HG02970 (cell line): Measurements from ENCODE around the gene LDLR.

Experiments used
- ATAC-seq: cut with Tn5 transposase; IDR thresholded peaks from one replicate; pipeline ENCODE4 v1.9.1; 2021; ENCODE audit warnings: mild to moderate bottlenecking, moderate library complexity, moderate number of reproducible peaks; ENCODE audit not compliant: unreplicated experiment, low FRiP score

LDLR gene

DNA sequence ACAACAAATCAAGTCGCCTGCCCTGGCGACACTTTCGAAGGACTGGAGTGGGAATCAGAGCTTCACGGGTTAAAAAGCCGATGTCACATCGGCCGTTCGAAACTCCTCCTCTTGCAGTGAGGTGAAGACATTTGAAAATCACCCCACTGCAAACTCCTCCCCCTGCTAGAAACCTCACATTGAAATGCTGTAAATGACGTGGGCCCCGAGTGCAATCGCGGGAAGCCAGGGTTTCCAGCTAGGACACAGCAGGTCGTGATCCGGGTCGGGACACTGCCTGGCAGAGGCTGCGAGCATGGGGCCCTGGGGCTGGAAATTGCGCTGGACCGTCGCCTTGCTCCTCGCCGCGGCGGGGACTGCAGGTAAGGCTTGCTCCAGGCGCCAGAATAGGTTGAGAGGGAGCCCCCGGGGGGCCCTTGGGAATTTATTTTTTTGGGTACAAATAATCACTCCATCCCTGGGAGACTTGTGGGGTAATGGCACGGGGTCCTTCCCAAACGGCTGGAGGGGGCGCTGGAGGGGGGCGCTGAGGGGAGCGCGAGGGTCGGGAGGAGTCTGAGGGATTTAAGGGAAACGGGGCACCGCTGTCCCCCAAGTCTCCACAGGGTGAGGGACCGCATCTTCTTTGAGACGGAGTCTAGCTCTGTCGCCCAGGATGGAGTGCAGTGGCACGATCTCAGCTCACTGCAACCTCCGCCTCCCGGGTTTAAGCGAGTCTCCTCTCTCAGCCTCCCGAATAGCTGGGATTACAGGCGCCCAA lies at the start of gene LDLR:
LDLR (plus strand) TSS at position 210 of the 760 bp plus-strand sequence; CDS start at position 296, 86 bp downstream.
- no peak for ATAC-seq

DNA sequence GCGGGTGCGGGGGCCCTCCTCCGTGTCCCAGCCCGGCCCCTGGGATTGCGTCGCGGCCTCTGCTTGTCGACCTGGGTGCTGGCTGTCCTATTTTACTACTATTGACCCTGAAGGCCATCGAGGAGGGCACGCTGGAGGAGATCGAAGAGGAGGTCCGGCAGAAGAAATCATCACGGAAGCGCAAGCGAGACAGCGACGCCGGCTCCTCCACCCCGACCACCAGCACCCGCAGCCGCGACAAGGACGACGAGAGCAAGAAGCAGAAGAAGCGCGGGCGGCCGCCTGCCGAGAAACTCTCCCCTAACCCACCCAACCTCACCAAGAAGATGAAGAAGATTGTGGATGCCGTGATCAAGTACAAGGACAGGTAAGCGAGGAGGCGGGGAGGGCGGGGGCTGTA lies 48.1 kb upstream of the LDLR start:
- no peak for ATAC-seq

DNA sequence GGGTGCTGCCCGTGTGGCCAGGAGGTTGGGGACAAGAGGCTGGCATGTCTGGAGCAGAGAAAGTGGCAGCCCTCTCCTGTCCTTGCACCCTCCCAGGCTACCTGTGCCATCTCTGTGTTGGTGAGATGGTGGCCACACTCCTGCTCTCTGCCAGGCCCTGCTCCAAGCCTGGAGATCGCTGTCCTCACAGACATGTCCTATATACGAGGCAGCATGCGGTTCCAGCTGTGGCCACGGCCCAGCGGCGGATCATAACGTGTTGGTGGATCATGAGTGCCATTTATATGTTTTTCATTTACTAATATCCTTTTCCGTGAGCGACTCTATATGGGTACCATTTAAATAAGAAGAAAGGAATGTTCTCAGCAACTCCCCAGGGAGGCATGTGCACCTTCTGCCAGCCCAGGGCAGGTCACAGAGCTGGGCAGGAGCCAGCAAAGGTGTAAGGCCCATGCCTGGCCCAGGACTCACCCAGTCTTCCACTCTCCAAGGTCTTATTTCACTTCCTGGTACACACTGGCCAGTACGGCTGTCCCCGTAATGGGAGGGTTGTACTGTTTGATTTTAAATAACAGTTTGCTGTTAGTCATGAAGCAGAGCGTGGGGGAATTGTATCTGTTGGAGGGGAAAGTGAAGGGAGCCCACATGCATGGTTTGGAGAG lies 47.2 kb upstream of the LDLR start:
- no peak for ATAC-seq

DNA sequence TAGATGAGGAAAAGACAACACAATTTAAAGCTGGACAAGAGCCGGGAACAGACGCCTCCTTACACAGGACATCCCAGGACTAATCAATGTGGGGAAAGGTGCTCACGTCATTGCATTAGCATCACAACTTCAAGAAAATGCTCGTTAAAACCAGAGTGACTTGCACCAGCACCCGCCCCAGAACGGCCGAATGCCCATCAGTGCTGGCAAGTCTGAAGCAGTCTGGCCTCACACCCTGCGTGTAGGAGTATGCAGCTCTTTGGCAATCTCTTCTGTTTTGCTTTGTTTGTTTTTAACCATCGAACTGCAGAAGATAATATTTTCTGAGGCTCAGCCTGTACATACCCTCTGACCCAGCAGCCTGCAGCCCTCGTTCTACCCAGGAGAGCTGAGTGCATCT lies 44.8 kb upstream of the LDLR start:
- no peak for ATAC-seq

DNA sequence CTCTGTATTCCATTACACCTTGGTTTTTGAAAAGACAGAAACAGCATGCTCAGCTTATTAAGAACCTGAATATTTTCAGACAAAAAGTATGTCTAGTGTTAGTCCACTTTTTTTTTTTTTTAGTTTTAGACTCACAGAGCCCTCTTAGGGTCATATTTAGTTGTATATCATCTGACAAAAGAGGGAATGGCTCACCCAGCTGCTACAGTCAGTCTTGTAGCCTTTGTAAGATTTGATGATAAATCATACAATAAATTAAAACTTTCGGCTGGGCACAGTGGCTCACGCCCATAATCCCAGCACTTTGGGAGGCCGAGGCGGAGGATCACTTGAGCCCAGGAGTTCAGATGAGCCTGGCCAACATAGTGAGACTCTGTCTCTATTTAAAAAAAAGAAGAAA lies 43.7 kb upstream of the LDLR start:
- no peak for ATAC-seq

DNA sequence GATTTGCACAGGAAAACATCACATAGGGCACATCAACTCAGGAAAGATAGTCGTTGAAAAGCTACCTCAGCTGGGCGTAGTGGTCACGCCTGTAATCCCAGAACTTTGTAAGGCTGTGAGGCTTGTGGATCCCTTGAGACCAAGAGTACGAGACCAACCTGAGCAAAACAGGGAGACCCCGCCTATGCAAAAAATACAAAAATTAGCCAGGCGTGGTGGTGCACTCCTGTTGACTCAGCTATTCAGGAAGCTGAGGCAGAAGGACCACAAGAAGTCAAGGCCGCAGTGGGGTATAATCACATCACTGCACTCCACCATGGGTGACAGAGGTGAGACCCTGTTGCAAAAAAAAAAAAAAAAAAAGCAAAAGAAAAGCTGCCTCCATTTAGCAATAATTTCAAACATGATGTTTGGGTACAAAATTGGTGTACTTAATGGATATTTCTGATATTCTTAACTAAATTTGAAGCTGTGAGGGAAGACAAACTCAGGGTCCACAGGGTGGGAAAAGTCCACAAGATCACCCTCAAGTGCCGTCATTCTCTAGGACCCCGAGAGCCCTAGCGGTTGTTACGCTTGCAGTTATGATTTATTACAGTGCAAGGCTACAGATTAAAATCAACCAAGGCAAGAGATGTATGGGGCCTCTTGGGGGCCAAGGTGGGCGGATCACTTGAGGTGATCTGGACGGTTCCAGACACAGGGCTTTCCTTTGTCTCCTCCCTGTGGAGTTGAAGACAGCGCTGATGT lies 42.5 kb upstream of the LDLR start:
- no peak for ATAC-seq

DNA sequence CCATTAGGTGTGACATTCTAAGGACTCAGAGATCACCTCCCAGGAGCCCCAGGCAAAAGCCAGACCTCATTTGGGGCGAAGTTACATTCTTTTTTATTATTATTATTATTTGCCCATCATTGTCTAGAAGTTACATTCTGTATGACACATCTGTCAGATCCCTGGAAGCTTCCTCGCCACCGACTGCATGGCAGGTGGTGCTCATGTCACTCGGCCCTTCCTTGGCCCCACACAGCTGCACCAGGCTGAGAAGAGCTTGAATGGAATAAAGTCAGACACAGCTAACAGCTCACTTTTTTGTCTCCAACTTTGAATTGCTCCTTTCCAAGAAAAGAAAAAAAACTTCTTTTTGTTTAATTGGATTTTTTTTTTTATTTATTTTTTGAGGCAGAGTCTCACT lies 41.4 kb upstream of the LDLR start:
- ATAC-seq, result no peak

DNA sequence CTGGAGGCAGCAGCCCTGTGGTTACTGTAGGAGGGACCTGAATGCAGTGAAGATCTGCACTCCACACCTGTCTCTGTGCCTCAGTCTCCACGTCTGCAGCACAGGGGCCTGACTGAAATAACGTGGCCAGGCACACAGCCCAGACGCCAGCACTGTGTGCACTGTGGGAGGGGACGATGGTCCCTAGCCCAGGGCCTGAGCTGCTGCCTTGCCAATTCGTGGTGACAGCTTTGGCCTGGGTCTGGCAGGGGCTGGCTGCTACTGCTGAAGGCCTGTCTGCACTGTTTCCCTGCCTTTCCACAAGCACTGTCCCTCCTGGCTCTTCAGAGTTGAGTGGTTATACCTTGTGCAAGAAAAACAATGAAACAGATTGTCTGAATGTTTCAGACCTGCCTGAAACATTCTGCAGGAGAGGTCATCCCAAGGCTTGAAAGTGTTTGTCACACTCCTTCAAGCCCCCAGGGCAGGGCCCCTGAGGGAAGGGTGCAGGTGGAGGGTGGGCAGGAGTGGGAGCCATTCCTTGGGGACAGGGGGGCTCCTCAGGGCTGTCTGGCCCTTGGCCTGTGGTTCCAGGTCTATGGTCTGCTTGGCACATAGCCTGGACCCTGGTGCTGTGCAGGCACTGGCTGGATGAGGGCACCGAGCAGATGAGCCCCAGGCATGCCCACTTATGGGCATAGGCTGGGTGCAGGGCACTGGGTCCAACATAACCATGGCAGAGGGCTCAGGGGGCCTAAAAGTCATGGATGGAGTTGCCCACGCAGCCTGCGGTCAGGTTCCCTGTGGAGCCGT lies 38.7 kb upstream of the LDLR start:
- no peak for ATAC-seq

DNA sequence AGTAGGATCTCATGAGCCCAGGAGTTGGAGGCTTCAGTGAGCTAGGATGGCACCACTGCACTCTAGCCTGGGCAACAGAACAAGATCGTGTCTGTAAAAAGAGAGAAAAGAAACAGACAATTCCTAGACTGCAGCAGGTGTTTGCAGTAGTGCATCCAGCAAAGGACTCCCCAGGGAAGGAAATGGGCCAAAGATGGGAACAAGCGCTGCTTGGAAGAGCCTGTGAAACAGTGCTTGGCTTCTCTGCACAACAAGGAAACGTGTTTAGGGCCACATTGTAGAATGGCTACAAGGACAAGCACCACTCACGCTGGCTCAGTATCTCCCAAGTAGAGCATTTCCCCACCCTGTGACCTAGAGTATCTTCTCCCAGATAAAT lies 35.5 kb upstream of the LDLR start:
- ATAC-seq, result no peak

DNA sequence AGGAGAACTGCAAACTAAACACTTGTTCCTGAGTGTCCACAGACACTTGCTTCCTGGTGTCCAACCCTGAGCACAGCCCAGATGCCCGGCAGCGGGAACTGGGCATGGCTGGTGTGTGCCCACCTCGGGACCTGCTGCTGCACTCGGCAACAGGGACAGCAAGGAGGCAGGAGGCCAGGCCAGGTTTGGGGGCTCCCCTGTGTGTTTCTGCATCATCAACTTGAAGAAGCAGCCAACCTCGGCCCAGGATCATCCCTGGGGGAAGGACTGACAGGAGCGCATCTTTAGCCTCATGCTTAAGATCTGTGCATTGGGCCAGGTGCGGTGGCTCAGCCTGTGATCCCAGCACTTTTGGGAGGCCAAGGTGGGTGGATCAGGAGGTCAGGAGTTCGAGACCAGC lies 35.1 kb upstream of the LDLR start:
- ATAC-seq, result no peak

DNA sequence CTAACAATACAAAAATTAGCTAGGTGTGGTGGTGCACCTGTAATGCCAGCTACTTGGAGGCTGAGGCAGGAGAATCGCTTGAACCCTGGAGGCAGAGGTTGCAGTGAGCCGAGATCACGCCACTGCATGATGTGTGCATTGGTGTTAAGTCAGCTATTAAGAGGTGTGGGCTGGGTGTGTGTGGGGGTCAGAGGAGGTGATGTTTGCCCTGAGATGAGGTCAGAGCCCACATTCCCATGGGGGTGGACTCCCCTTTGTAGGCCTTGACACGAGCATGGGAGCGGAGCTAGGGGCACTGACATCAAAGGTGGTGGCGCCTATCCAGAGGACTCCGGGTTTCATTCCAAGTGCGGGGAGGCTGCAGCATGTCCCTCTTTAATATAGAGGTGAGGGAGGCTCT lies 34.6 kb upstream of the LDLR start:
- no peak for ATAC-seq

DNA sequence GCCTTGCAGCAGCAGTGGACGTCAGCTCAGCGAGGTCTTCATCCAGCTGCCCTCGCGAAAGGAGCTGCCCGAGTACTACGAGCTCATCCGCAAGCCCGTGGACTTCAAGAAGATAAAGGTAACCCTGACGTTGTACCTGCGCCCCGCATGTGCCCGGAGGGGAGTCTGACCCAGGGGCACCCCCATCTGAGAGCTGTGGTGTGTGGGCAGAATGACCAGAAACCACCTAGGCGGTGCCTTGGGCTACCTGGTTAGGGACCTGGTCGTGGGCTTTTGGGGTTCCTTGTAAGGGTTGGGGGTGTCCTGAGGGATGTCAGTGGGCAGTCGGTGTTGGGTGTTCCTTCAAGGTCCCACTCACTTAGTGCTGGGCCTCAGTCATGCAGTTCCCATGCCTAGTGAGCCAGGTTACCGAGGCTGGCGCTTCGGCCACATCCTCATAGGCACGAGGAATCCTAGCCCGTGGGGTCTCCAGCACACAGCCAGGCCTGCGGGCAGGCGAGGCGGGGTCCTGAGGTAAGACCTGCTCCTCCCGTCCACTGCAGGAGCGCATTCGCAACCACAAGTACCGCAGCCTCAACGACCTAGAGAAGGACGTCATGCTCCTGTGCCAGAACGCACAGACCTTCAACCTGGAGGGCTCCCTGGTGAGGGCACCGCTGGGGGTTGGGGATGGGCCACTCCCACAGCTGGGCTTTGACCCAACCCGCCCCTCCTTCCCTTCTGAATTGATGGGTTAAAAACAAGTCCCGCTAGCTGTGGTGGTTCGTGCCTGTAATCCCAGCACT lies 30.8 kb upstream of the LDLR start:
- no peak for ATAC-seq

DNA sequence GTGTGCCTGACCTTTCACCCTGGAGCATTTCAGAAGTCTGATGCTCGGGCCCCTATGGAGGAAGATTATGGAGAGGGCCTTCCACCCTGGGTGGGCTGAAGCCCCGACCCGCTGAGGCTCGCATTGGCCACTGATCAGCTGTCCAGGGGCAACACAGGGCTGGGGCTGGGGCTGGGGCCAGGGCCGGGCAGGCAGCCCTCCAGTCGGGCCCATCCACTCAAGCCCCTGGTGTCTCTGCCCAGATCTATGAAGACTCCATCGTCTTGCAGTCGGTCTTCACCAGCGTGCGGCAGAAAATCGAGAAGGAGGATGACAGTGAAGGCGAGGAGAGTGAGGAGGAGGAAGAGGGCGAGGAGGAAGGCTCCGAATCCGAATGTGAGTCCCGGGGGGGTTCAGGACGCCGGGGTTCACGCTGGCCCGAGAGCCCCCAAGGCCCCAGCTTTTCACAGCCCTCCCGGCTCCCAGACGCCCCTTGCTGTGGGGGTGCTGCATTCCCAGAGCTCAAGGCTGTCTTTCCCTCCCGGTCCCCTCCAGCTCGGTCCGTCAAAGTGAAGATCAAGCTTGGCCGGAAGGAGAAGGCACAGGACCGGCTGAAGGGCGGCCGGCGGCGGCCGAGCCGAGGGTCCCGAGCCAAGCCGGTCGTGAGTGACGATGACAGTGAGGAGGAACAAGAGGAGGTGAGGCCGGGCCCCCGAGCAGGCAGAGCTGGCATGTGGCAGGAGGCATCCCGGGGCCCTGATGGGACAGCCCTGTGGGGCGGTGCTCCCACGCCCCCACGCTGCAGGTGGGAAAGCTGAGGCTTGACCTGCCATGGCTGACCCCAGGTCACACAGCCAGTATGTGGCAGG lies 29.5 kb upstream of the LDLR start:
- ATAC-seq, result no peak

DNA sequence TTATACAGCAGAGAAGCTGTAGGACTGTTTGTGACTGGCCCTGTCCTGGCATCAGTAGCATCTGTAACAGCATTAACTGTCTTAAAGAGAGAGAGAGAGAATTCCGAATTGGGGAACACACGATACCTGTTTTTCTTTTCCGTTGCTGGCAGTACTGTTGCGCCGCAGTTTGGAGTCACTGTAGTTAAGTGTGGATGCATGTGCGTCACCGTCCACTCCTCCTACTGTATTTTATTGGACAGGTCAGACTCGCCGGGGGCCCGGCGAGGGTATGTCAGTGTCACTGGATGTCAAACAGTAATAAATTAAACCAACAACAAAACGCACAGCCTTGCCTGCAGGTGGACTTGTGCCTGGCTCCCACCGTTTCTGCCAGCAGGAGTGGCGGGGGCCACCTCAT lies 27.3 kb upstream of the LDLR start:
- no peak for ATAC-seq

DNA sequence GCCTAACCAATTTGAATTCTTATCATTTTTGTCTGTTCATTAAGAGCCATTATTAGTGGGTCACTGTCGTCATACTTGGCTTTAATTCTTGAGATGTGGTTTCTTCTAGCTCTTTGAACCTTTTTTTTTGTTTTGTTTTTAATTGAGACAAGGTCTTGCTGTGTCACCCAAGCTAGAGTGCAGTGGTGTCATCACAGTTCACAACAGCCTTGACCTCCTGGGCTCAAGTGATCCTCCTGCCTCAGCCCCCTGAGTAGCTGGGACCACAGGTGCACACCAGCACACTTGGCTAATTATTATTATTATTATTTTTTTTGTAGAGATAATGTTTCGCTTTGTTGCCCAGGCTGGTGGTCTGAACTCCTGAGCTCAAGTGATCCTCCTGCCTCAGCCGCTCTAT lies 25.8 kb upstream of the LDLR start:
- no peak for ATAC-seq

DNA sequence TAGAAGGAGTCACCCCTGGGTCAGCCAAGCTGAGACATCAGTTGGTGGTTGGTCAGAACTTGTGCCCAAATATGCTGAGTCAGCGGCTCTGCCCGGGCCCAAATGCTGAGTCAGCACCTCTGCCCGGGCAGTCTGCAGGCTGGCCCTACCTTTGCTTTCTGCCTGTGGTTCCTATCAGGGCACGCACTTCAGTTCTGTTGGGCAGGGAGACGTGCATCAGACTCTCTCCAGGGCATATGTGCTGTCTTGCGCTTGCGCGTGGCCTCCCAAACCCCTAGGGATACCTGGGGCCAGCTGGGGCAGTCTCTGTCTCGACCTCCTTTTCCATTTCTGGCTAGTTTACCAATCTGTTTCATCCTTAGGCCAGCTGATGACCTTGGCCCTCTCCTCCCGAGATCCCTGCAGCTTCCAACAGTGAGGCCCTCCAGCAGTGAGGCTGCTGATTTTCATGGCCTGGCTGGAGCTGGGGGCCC lies 24.4 kb upstream of the LDLR start:
- no peak for ATAC-seq

DNA sequence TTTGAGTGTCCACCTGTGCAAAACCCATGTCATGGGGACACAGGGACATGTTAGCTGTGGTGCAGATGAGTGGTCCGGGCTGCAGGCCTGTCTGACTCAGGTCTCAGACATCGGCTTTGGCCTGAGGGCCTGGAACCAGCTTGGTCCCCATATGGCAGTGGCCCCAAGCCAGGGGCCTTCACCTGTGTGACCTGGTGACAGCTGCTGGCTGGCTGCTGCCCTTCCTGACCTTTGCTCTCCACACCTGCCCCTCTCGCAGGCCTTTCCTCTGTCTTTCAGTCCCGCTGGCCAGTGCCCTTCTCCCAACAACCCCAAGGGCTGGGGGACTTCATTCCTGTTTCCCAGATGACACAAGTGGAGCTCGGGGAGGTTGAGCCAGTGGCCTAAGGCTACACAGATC lies 22.9 kb upstream of the LDLR start:
- ATAC-seq, result no peak

DNA sequence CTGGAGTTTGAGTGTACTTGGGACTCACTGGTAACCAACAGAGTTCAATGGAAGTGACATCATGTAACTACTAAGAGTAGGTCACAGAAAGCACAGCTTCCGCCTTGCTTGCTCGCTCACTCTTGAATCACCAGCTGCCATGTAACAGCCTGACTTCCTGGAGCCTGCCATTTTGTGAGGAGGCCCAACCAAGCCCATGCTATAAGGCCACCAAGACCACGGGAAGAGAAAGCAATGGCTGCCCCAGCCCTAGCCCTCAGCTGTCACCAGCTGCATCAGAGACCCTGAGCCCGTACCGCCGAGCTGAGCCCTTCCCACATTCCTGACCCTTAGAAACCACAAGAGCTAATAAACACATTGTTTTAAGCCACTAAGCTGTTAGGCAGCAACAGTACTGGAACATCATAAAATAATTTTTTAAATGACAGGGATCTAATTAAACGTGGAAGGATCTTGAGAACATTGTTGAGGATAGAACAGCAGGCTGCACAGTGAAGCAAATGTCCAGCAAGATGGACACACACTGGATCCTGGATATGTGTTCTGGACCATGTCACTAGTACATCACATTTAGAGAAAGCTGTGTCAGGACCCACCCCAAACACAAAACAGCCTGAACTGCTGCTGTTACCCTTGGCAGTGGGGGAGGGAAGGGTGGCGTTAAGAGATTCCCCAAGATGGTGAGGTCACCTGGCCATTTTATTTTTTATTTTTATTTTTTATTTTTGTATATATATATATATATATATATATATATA lies 21.7 kb upstream of the LDLR start:
- ATAC-seq, result no peak
